Spinal cord (tissue), 10 donors: Measurements from ENCODE around the gene ISOC2. TPM values are rescaled to one million over a fixed set of nuclear protein-coding genes. Genes with fewer than 3 reads are reported as not detected.
A peak's percentile ranks its signal among the peaks of the same experiment; 100 is the strongest.

Experiments used
- DNase-seq, 6 donors: peaks; one replicate each; pipeline versions ENCODE4 v3.0.0 to v3.0.0-alpha.2; 2013 to 2015; ENCODE audit warnings: low spot score in 6 of 6, low read depth in 4 of 6
- H3K27ac ChIP-seq: one replicate; pipeline ENCODE4 v1.5.1; 2013; ENCODE audit warnings: low read depth, low read length, control low read depth
- H3K27me3 ChIP-seq: one replicate; pipeline ENCODE4 v1.6.1; 2013; ENCODE audit warnings: low read length; ENCODE audit not compliant: control insufficient read depth, insufficient read depth
- H3K36me3 ChIP-seq: one replicate; pipeline ENCODE4 v1.6.1; 2013; ENCODE audit warnings: low read length; ENCODE audit not compliant: control insufficient read depth, insufficient read depth
- H3K4me1 ChIP-seq: one replicate; pipeline ENCODE4 v1.6.1; 2013; ENCODE audit warnings: low read length; ENCODE audit not compliant: control insufficient read depth, insufficient read depth
- H3K4me3 ChIP-seq: one replicate; pipeline ENCODE4 v1.5.1; 2013; ENCODE audit warnings: low read depth, low read length, control low read depth
- H3K9me3 ChIP-seq: one replicate; pipeline ENCODE4 v1.6.1; 2013; ENCODE audit warnings: low read length; ENCODE audit not compliant: control insufficient read depth, insufficient read depth
- WGBS: methylation state at CpG from one replicate; pipeline ENCODE4 v1.1.5; 2013; ENCODE audit warnings: missing lambda C conversion rate; ENCODE audit not compliant: insufficient coverage; 5-methylcytosine and 5-hydroxymethylcytosine counted together
- polyA plus RNA-seq, 2 donors: library from polyadenylated mRNA; unstranded; fragments of 120-200 nt; gene quantifications; one replicate each; pipeline ENCODE4 v1.2.1, GENCODE V29; 2013; ENCODE audit not compliant: insufficient read length in 2 of 2
- total RNA-seq, 2 donors: library from RNA; depleted of rRNA in 1 of 2; stranded (reverse); fragments of 120-200 nt in 1 of 2; fragments of >200 nt in 1 of 2; gene quantifications; one replicate each; pipeline versions ENCODE4 v1.2.3 to v1.2.4, GENCODE V29; 2013 to 2014
- donor health status: healthy.

ISOC2 gene
- total and polyA plus RNA-seq, 4 donors, result 30.3 to 65.1 (median 59.8) TPM

- Histone ChIP-seq H3K36me3 (peaks cover 32% of the 10 kb centered on the region), H3K27me3 (no peaks in the 10 kb centered on the region), H3K27ac (no peak overlapping the region), H3K9me3 (no peaks in the 10 kb centered on the region), H3K4me3 (no peak overlapping the region), H3K4me1 (peaks cover 34% of the 10 kb centered on the region)
- WGBS, result 88% methylated on average over 12 of the region's 12 CpGs
- DNase-seq, result no peak
Measured at GRCh38 chr19:55478364-55478763, 16.9 kb upstream of the ISOC2 start.

GRCh38 chr19:55477905-55478304 is 16.5 kb upstream of the ISOC2 start:
- Histone ChIP-seq H3K27ac (no peak overlapping the region), H3K36me3 (peaks cover 27% of the 10 kb centered on the region), H3K4me3 (no peak overlapping the region), H3K27me3 (no peaks in the 10 kb centered on the region), H3K4me1 (peaks cover 39% of the 10 kb centered on the region), H3K9me3 (no peaks in the 10 kb centered on the region)
- WGBS, result 89% methylated on average over 13 of the region's 13 CpGs
- DNase-seq, result no peak

- H3K4me1 ChIP-seq, result peaks cover 39% of the 10 kb centered on the region
- DNase-seq, result peak; percentile 95 to 100 (median 98)
- no peaks in the 10 kb centered on the region for H3K9me3 ChIP-seq
- H3K36me3 ChIP-seq, result peaks cover 14% of the 10 kb centered on the region
- no peaks in the 10 kb centered on the region for H3K27me3 ChIP-seq
- H3K27ac ChIP-seq, result peak within 1 kb of the TSS; percentile 93
- under 1% methylated on average over 53 of the region's 61 CpGs for WGBS
- peak within 1 kb of the TSS; percentile 66 for H3K4me3 ChIP-seq
Measured at GRCh38 chr19:55476100-55476775, 14.8 kb upstream of the ISOC2 start, which contains the start of gene ZNF628. ZNF628 (plus strand) TSS chr19:55476617; CDS start chr19:55479911, 3,294 bp downstream.

GRCh38 chr19:55474269-55475265 is 13.1 kb upstream of the ISOC2 start:
- peaks cover 39% of the 10 kb centered on the region for H3K4me1 ChIP-seq
- 86% methylated on average over 14 of the region's 19 CpGs for WGBS
- H3K36me3 ChIP-seq, result peaks cover 4% of the 10 kb centered on the region
- H3K27ac ChIP-seq, result no peak overlapping the region
- H3K27me3 ChIP-seq, result no peaks in the 10 kb centered on the region
- DNase-seq, result no peak
- no peaks in the 10 kb centered on the region for H3K9me3 ChIP-seq
- no peak overlapping the region for H3K4me3 ChIP-seq

GRCh38 chr19:55473225-55474012 is 12.0 kb upstream of the ISOC2 start:
- no peak overlapping the region for H3K4me3 ChIP-seq
- no peaks in the 10 kb centered on the region for H3K36me3 ChIP-seq
- 41% methylated on average over 10 of the region's 16 CpGs for WGBS
- DNase-seq, result no peak
- H3K27ac ChIP-seq, result peak overlapping the region; percentile 61
- no peaks in the 10 kb centered on the region for H3K9me3 ChIP-seq
- no peaks in the 10 kb centered on the region for H3K27me3 ChIP-seq
- H3K4me1 ChIP-seq, result peaks cover 39% of the 10 kb centered on the region

- Histone ChIP-seq H3K9me3 (no peaks in the 10 kb centered on the region), H3K36me3 (no peaks in the 10 kb centered on the region), H3K27me3 (no peaks in the 10 kb centered on the region), H3K27ac (no peak overlapping the region), H3K4me1 (peaks cover 32% of the 10 kb centered on the region), H3K4me3 (no peak overlapping the region)
- DNase-seq, result no peak
- WGBS, result 87% methylated on average over 8 of the region's 8 CpGs
Measured at GRCh38 chr19:55472463-55472862, 11.0 kb upstream of the ISOC2 start.

- 78% methylated on average over 12 of the region's 13 CpGs for WGBS
- Histone ChIP-seq H3K4me1 (peaks cover 28% of the 10 kb centered on the region), H3K27me3 (no peaks in the 10 kb centered on the region), H3K9me3 (no peaks in the 10 kb centered on the region), H3K4me3 (no peak overlapping the region), H3K27ac (no peak overlapping the region), H3K36me3 (no peaks in the 10 kb centered on the region)
- no peak for DNase-seq
Measured at GRCh38 chr19:55471266-55471665, 9.8 kb upstream of the ISOC2 start.

- H3K4me3 ChIP-seq, result no peak overlapping the region
- no peaks in the 10 kb centered on the region for H3K9me3 ChIP-seq
- peaks cover 5% of the 10 kb centered on the region for H3K4me1 ChIP-seq
- no peaks in the 10 kb centered on the region for H3K27me3 ChIP-seq
- no peaks in the 10 kb centered on the region for H3K36me3 ChIP-seq
- 46% methylated on average over 4 of the region's 4 CpGs for WGBS
- no peak overlapping the region for H3K27ac ChIP-seq
- no peak for DNase-seq
Measured at GRCh38 chr19:55468054-55468393, 6.6 kb upstream of the ISOC2 start.
